Measurements from ENCODE around the gene SLC9B2.

SLC9B2 gene

GRCh38 chr4:103019308-103020124 lies 57.0 kb downstream of the SLC9B2 start, which contains the start of gene SLC9B1:
Gene SLC9B1, minus strand, starts transcription at chr4:103019705. Its CDS starts 27,994 bp downstream, at chr4:102991711.
- peak within 1 kb of the TSS; percentile 70 for H3K4me3 ChIP-seq (ENCODE audit: low read depth, low read length, poor library complexity, severe bottlenecking)
- no peaks in the 10 kb centered on the region for H4K20me1 ChIP-seq (ENCODE audit: insufficient read depth, low read length)
- TF ChIP-seq CTCF (IDR thresholded peaks at IDR 0.05; ENCODE audit: low read length) (no peak), EZH2 (IDR thresholded peaks at IDR 0.05; ENCODE audit: borderline replicate concordance, low read length) (no peak)
- H2AFZ ChIP-seq (ENCODE audit: low read length) = peak within 1 kb of the TSS; percentile 64
- peaks cover under 1% of the 10 kb centered on the region; the same call in 1 of the 2 replicates for H3K36me3 ChIP-seq (ENCODE audit: insufficient read depth, low read length)
- H3K27me3 ChIP-seq (ENCODE audit: insufficient read depth, low read length) = no peaks in the 10 kb centered on the region
- H3K79me2 ChIP-seq (ENCODE audit: insufficient read depth, low read length) = no peaks in the 10 kb centered on the region
- no peaks in the 10 kb centered on the region for H3K9me2 ChIP-seq (ENCODE audit: low read depth, low read length)
- peak within 1 kb of the TSS; percentile 86 for H3K4me2 ChIP-seq (ENCODE audit: low read length)
- H3K27ac ChIP-seq (ENCODE audit: low read depth, low read length, poor library complexity, severe bottlenecking) = peak within 1 kb of the TSS; percentile 54
- H3K9ac ChIP-seq (ENCODE audit: low read length) = peak within 1 kb of the TSS; percentile 74
- no peaks in the 10 kb centered on the region for H3K9me3 ChIP-seq (ENCODE audit: low read length)
- no peaks in the 10 kb centered on the region for H3F3A ChIP-seq (ENCODE audit: insufficient read depth, low read length)
- peaks cover 19% of the 10 kb centered on the region for H3K4me1 ChIP-seq (ENCODE audit: insufficient read depth, low read length, severe bottlenecking)

GRCh38 chr4:103018391-103019307 lies 57.9 kb downstream of the SLC9B2 start:
- H3K9ac ChIP-seq (ENCODE audit: low read length) = peak overlapping the region; percentile 74
- peaks cover 19% of the 10 kb centered on the region for H3K4me1 ChIP-seq (ENCODE audit: insufficient read depth, low read length, severe bottlenecking)
- peak overlapping the region; percentile 16 for H3K27ac ChIP-seq (ENCODE audit: low read depth, low read length, poor library complexity, severe bottlenecking)

More at GRCh38 chr4:103018391-103019307, 57.9 kb downstream of the SLC9B2 start:
- Histone ChIP-seq H3K9me2 (ENCODE audit: low read depth, low read length) (no peaks in the 10 kb centered on the region), H3K36me3 (ENCODE audit: insufficient read depth, low read length) (no peaks in the 10 kb centered on the region), H3F3A (ENCODE audit: insufficient read depth, low read length) (no peaks in the 10 kb centered on the region), H3K9me3 (ENCODE audit: low read length) (no peaks in the 10 kb centered on the region), H3K79me2 (ENCODE audit: insufficient read depth, low read length) (no peaks in the 10 kb centered on the region), H4K20me1 (ENCODE audit: insufficient read depth, low read length) (no peaks in the 10 kb centered on the region), H3K4me2 (ENCODE audit: low read length) (peak overlapping the region; percentile 86), H3K27me3 (ENCODE audit: insufficient read depth, low read length) (no peaks in the 10 kb centered on the region), H2AFZ (ENCODE audit: low read length) (peak overlapping the region; percentile 64), H3K4me3 (ENCODE audit: low read depth, low read length, poor library complexity, severe bottlenecking) (peak overlapping the region; percentile 70)
- TF ChIP-seq EZH2 (IDR thresholded peaks at IDR 0.05; ENCODE audit: borderline replicate concordance, low read length) (no peak), CTCF (IDR thresholded peaks at IDR 0.05; ENCODE audit: low read length) (no peak)

Data from OCI-LY1 (cell line).